ENCODE measurements around the gene TMEM81.

Gene TMEM81

GRCh38 chr1:205037539-205037938 is 46.7 kb downstream of the TMEM81 start:
- H3K27ac ChIP-seq (replicated peaks): no peak overlapping the region
- H3K4me3 ChIP-seq (replicated peaks; ENCODE audit: insufficient read depth, low read length): no peak overlapping the region
- TF ChIP-seq SPI1 (IDR thresholded peaks at IDR 0.05; ENCODE audit: borderline replicate concordance, low read depth) (no peak), CTCF (IDR thresholded peaks at IDR 0.05; ENCODE audit: insufficient read depth, low read length) (no peak), REST (IDR thresholded peaks at IDR 0.05; ENCODE audit: insufficient replicate concordance, low read depth) (no peak), GABPA (IDR thresholded peaks at IDR 0.05; ENCODE audit: low read depth) (no peak), POLR2AphosphoS5 (IDR thresholded peaks at IDR 0.05; ENCODE audit: low read depth) (no peak)
- no peak for DNase-seq (ENCODE audit: low read depth in 1 of 2, low spot score in 1 of 2)
- peaks cover 13% of the 10 kb centered on the region for H3K27me3 ChIP-seq (ENCODE audit: insufficient read depth, poor library complexity, severe bottlenecking)

Data from HL-60 (cell line).